Activated CD8-positive, alpha-beta memory T cell treated with anti-CD3 and anti-CD28 coated beads, Interleukin-2, amount 50 U/mL, for 1 hour (primary cell): ENCODE measurements around the gene RGS3.

Source experiments
- DNase-seq: peaks from one replicate; pipeline ENCODE4 v3.0.0-alpha.2; 2020; ENCODE audit errors: extremely low read depth

RGS3 gene

GRCh38 chr9:113511856-113512761 lies 48.6 kb downstream of the RGS3 start:
- peak; percentile 57 for DNase-seq

DNA sequence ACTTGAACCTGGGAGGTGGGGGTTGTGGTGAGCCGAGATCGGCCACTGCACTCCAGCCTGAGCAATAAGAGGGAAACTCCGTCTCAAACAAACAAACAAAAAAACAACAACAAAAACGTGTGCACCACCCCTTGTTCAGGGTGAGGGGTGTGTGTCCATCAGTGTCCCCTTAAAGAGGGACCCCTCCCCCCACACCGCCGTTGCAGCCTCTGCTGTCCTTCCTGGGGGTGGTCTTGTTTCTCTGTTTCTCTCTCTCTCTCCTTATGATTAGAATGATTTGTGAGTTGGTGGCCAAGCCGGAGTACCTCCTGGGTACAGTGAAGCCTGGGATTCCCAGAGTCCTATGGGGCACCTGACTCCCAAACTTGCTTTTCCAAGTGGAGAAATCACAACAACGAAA lies 49.6 kb downstream of the RGS3 start:
- DNase-seq = no peak

DNA sequence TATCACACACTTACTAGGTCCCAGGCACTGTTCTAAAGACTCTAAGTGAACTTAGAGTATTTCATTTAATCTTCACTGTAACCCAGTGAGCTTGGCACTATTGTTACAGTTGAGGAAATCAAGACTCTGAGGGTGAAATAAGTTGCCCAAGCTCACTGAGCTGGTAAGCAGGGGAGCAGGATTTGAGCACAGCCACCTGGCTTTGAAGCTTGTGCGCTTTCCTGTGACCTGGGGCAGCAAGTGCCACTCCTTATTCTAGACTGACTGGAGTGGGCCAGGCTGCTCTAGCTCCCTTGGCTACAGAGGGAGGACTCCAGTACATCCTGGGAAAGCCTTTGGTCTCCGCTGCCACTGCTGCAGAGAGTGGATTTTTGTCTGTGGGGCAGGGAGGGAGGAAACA lies 50.0 kb downstream of the RGS3 start:
- no peak for DNase-seq

DNA sequence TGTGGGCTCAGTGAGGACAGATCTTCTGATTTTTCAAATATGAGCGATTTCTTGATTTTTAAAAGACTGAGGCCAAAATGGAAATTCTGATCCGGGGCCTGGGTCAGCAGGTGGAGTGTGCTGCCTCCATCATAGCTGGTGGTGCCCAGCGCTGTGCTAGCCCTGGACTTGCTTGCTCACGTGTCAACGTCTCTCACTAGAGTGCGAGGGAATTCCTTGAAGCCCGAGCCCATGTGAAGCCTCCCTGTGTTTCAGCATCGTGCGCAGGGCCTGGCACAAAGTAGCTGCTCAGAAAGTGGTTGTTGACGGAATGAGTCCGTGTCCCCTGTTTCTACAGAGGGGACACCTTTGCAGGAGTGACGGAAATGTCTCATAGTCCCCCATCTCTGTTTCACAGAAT lies 50.5 kb downstream of the RGS3 start:
- DNase-seq = no peak

GRCh38 chr9:113514748-113515147 lies 51.2 kb downstream of the RGS3 start:
- DNase-seq = no peak

- no peak for DNase-seq
Observed at GRCh38 chr9:113515862-113516261, 52.3 kb downstream of the RGS3 start.

DNA sequence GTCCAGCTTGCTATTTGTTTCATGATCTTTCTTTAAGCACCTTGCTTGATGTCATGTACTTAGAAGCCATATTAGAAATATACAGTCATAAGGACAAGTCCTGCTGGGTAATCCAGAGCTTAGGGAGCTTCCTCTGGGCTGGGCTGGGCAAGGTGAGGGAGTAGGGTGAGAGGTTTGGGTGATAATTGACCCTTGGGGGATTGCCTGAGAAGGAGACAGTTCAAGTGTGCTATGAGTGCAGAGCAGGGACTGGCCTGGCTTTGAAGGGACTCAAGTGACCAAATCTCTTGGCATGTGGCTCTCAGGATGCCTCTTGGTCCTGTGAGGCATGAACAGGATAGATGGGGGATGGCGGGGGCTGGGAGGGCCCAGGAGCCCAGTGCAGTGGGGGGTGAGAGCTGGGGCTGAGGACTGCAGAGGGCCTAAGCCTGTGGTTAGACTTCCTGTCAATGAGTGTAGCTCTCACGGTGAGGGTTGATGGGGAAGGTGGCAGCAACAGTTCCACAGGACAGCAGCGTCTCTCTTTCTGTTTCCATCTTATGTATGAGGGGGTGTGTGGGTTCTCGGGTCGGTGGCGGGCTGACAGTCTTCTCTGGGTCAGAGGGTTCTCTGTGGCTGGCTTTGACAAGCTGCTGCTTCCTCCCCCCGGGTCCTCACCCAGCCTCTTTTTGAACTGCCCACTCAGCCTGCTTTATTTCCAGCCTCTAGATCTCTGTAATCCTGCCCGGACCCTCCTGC lies 53.5 kb downstream of the RGS3 start:
- no peak for DNase-seq

DNA sequence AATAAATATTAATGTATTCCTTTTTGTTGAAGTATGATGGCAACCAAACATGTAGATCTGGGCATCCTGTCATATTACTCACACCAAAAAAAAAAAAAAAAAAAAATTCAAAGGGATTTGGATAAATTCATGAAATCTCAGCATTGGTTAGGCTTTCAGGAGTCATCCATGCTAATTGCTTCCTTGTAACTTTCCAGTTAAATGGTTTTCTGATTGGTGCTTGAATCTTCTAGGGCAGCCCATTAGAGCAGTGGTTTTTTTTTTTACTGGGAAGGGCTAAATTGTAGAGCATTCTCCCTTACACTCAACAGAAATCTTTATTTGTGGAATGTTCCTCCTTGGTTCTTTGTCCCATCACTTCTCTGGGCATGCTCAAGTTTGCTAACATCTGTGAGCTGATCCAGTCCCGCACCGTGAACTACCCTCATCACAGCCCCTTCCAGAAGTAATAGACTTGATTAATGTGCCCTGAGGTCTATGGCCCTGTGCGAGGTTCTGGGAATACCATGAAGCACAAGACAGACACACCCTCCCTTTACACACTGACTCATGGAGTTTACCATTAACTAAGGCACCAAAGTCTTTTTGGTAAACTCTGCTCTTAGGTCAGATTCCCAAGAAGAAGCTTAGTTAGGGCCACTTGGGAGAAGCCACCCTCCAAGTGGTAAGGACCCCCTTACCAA lies 56.0 kb downstream of the RGS3 start:
- DNase-seq = no peak

- DNase-seq = peak; percentile 40
Observed at GRCh38 chr9:113520109-113520642, 56.6 kb downstream of the RGS3 start.

- no peak for DNase-seq
Observed at GRCh38 chr9:113521693-113522255, 58.2 kb downstream of the RGS3 start.

DNA sequence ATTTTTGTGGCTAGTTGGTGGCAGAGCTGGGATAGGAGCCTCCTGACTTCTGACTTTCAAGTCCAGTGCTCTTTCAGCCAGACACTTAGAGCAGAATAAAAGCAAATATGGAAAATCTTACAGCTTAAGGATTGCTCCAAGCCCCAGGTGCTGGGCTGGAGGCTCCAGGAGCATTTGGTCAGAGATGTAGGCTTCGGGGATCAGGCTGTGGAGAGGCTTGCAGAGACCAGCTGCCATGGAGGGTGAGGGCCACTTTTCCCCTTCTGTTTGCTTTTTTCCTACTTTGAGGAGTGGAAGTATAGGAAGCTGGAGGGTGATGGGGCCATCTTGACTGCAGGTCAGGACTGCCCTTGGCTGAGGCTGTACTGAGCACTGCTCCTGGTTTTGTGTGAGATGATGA lies 58.9 kb downstream of the RGS3 start:
- DNase-seq = no peak

GRCh38 chr9:113522858-113523257 lies 59.3 kb downstream of the RGS3 start:
- no peak for DNase-seq

DNA sequence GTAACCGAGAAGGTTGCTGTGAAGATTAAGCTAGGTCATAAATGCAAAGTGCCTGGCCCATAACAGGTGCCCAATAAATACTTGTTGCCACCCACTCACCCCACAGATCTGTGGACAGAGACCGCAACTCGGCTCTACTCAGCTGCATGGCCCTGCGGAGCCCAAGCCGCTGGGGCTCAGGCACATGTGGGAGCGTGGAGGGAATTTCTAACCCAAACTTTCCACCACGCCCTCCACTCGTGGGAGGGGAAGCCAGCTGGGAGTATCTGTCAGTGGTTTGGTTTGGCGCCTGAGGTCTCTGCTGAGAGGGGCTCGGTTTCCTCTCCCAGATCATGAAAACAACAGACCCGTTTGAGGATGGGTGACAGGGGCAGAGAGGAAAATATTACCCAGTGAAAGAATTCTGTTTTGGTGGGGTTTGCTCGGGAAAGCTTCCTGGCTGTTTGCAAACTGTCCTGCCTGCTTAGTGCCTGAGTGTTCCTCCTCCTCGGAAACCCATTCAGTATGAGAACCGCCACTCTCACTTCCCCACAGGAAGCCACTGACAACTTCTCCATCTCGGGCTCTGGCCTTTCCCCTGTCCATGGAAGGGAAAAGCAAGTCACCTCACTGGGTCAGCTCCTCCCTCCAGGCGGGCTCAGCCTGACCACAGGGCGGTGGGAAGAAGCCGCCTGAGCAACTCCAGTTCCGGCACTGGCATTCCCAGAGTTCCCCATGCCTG lies 60.1 kb downstream of the RGS3 start:
- peak; percentile 45 for DNase-seq

- DNase-seq = no peak
Observed at GRCh38 chr9:113524468-113524867, 60.9 kb downstream of the RGS3 start.

GRCh38 chr9:113525205-113525604 lies 61.7 kb downstream of the RGS3 start:
- no peak for DNase-seq

DNA sequence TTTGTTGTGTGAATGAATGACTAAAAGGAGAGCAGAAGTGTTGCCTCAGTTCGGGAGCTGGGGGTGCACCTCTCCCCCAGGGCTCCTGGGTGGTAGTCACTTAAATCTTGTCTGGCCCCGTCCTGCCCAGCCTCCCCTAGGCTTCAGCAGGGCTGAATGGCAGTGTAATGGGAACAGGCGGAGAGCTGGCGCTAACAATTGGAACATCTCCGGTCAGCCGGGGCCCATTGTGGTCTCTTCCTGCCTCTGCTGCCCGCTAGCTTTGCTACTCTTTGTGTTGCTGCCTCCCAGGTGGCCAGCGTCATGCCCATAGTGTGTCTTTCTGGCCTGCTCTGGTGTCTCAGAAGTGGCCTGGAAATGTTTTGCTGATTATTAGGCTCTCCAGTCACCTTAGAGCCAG lies 62.3 kb downstream of the RGS3 start:
- DNase-seq = no peak

DNA sequence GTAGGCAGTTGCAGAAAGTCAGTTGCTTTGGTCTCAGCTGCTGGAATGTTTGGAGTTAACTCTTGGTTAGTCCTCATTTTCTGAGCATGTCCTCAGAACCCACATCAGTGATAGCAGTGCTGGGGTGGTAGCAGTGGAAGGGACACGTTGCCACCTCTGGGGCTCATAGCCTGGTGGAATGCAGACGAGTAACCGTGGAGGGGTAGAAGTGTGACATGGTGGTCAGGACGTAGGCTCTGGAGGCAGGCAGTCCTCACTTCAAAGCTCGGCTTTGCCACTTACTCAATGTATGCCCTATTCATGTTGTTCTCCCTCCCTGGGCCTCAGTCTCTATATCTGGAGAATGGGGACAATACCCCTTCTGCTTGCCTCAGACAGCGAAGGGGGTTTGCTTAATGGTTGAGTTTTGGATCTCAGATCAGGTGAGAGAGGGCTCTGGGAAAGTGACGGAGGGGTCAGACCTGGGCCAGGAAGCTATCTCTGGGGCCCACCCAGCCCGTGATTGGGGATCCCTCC lies 62.8 kb downstream of the RGS3 start:
- DNase-seq = no peak

GRCh38 chr9:113526841-113527240 lies 63.3 kb downstream of the RGS3 start:
- DNase-seq = no peak

- no peak for DNase-seq
Observed at GRCh38 chr9:113528088-113528487, 64.6 kb downstream of the RGS3 start.

DNA sequence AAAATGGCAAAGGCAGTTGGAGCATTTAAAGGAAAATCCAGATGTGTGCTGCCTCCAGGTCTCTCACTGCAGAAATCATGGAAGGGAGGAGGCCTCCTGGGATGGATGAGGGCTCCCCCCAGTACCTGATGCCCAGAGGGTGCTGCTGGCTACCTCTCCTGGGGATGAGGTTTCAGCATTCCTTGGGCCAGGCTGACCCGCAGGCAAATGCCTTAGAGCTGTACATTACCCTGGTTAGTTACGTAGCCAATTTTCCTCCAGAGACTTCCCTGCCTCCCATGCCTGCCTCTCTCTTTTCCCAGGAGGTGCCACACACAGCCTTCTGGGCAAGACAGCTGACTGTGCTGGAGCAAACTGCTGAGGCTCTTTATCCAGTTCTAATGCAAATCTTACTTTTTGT lies 65.3 kb downstream of the RGS3 start:
- no peak for DNase-seq
